Testis (tissue), 2 donors: ENCODE data around the gene KIAA1958.

Experiments
- CTCF ChIP-seq, 3 experiments: fragments of 450-650 bp in 2 of 3; fragments of 200-600 bp in 1 of 3; sonication (generic) in 1 of 3; IDR thresholded peaks; one replicate each; pipeline ENCODE4 v1.5.1; 2016 to 2019; ENCODE audit warnings: antibody characterized with exemption in 3 of 3, mild to moderate bottlenecking in 2 of 3, moderate library complexity in 1 of 3
- POLR2A ChIP-seq: fragments of 450-650 bp; IDR thresholded peaks from one replicate; pipeline ENCODE4 v1.6.1; 2017; ENCODE audit warnings: antibody characterized with exemption, mild to moderate bottlenecking, moderate library complexity

- TF ChIP-seq CTCF (IDR thresholded peaks at IDR 0.05) (no peak), POLR2A (no peak)
Measured at GRCh38 chr9:112552229-112553056, 65.8 kb downstream of the KIAA1958 start.
